HepG2 (cell line): Measurements from ENCODE around the gene DDX17. TPM values are rescaled to one million over a fixed set of nuclear protein-coding genes. Genes with fewer than 3 reads are reported as not detected.

Experiments used
- ETV5 ChIP-seq: IDR thresholded peaks from 2 replicates; pipeline ENCODE4 v1.6.1; 2018; ENCODE audit warnings: missing biosample characterization, missing genetic modification reagents, inconsistent platforms, borderline replicate concordance
- KDM2A ChIP-seq: sonication (generic); formaldehyde crosslinking; IDR thresholded peaks from 2 replicates; pipeline ENCODE4 v1.4.0; 2020; ENCODE audit warnings: low read depth, missing genetic modification reagents, borderline replicate concordance
- MBD4 ChIP-seq: IDR thresholded peaks from 2 replicates; pipeline ENCODE4 v1.6.1; 2012; ENCODE audit warnings: low read length, inconsistent platforms, borderline replicate concordance
- MTF2 ChIP-seq: sonication (generic); formaldehyde crosslinking; IDR thresholded peaks from 2 replicates; pipeline ENCODE4 v1.5.0; 2020; ENCODE audit warnings: missing genetic modification reagents, borderline replicate concordance
- NFE2L2 ChIP-seq: fragments of 150-350 bp; IDR thresholded peaks from 2 replicates; pipeline ENCODE4 v1.6.1; 2014; ENCODE audit warnings: low read length
- RARA ChIP-seq: IDR thresholded peaks from 2 replicates; pipeline ENCODE4 v1.6.1; 2016; ENCODE audit warnings: missing genetic modification reagents, missing compliant biosample characterization
- RFX1 ChIP-seq: fragments of 450-650 bp; IDR thresholded peaks from 2 replicates; pipeline ENCODE4 v1.6.1; 2017
- SOX5 ChIP-seq: IDR thresholded peaks from 2 replicates; pipeline ENCODE4 v1.6.1; 2016; ENCODE audit warnings: borderline replicate concordance
- SP140L ChIP-seq: sonication (generic); formaldehyde crosslinking; IDR thresholded peaks from 2 replicates; pipeline ENCODE4 v1.4.0; 2020; ENCODE audit warnings: missing genetic modification reagents, borderline replicate concordance
- ZMYM4 ChIP-seq: sonication (generic); formaldehyde crosslinking; IDR thresholded peaks from 2 replicates; pipeline ENCODE4 v1.8.1; 2023; ENCODE audit warnings: mild to moderate bottlenecking, missing genetic modification reagents
- ZNF10 ChIP-seq: sonication (generic); formaldehyde crosslinking; IDR thresholded peaks from 2 replicates; pipeline ENCODE4 v1.4.0; 2020; ENCODE audit warnings: mild to moderate bottlenecking, low read depth, missing genetic modification reagents, borderline replicate concordance
- ZNF232 ChIP-seq: sonication (generic); formaldehyde crosslinking; IDR thresholded peaks from 2 replicates; pipeline ENCODE4 v1.4.0; 2020; ENCODE audit warnings: missing genetic modification reagents, borderline replicate concordance
- ZNF253 ChIP-seq: sonication (generic); formaldehyde crosslinking; IDR thresholded peaks from 2 replicates; pipeline ENCODE4 v1.8.0; 2022; ENCODE audit warnings: mild to moderate bottlenecking, missing genetic modification reagents, borderline replicate concordance
- ZNF510 ChIP-seq: sonication (generic); formaldehyde crosslinking; IDR thresholded peaks from 2 replicates; pipeline ENCODE4 v1.4.0; 2020; ENCODE audit warnings: low read depth, mild to moderate bottlenecking, missing genetic modification reagents
- ZNF543 ChIP-seq: sonication (generic); formaldehyde crosslinking; IDR thresholded peaks from 2 replicates; pipeline ENCODE4 v1.4.0; 2020; ENCODE audit warnings: mild to moderate bottlenecking, missing genetic modification reagents
- polyA plus RNA-seq, 8 experiments: library from polyadenylated mRNA; depleted of rRNA in 3 of 8; stranded (reverse) in 7 of 8; unstranded in 1 of 8; fragments of >200 nt; fragmentation: Illumina TruSeq in 4 of 8; extraction: Trizol in 4 of 8; gene quantifications; 2 replicates each; pipeline versions ENCODE4 v1.2.1 to v1.2.3, GENCODE V29; 2011 to 2016; ENCODE audit warnings: low read depth in 4 of 8, missing spikeins in 1 of 8, mixed read lengths in 1 of 8; ENCODE audit not compliant: insufficient read depth in 1 of 8
- total RNA-seq, 5 experiments: library from RNA; depleted of rRNA; stranded (reverse); fragments of >200 nt; fragmentation: Illumina TruSeq; extraction: Trizol; gene quantifications; 2 replicates each; pipeline ENCODE4 v1.2.3, GENCODE V29; 2016; ENCODE audit warnings: low read depth in 1 of 5
- TF ChIP-seq, protein P1 (sequence below): sonication (generic); formaldehyde crosslinking; IDR thresholded peaks from 2 replicates; pipeline ENCODE4 v1.4.0; 2020; ENCODE audit warnings: missing genetic modification reagents
- TF ChIP-seq, protein P2 (sequence below): sonication (generic); formaldehyde crosslinking; IDR thresholded peaks from 2 replicates; pipeline ENCODE4 v1.4.0; 2020; ENCODE audit warnings: missing genetic modification reagents
- TF ChIP-seq, protein P3 (sequence below): sonication (generic); formaldehyde crosslinking; IDR thresholded peaks from 2 replicates; pipeline ENCODE4 v1.9.0; 2021; ENCODE audit warnings: missing genetic modification reagents, mild to moderate bottlenecking, borderline replicate concordance
- TF ChIP-seq, protein P4 (sequence below): IDR thresholded peaks from 2 replicates; pipeline ENCODE4 v1.6.1; 2018; ENCODE audit warnings: missing genetic modification reagents

Gene DDX17
- total and polyA plus RNA-seq, 2 of the 13 experiments (the other 11 are each of a cell fraction or from before 2014, with no cell fraction given) = 238 to 344 TPM

DNA sequence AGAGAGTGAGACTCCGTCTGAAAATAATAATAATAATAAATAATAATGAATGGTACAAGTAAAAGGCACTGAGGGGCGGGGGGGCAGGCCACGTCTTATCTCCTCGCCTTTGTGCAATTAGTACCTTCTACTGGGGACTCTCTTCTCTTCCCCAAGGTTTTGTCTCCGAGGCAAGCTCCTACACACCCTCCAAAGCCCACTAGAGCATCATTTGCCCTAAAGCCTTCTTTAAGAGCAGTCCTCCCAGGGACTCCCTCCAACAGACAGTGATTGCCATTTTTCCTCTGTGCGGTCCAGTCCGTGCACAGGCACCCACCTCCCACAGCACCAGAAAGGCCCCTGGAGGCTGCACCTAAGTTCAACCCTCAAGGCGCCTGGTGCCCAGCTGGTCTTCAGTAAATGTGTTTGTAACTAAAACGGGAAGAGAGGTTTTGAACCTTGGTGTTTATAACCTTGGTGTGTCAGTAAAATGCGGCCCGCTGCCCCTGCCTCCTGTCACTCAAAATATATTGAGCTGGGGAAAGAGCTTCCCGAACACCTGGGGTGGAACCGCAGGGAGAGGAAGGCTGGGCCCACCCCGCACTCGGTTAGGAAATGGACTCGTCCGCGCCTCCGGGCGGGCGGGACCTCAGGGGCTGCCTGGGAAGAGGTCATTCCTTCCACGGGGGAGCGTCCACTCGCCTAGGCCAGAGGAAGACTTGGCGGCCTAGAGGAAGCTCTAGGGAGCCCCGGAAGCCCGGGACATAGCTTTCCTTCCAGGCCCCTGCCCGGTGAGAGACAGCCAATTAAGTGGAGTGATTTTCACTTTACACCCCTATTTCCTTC, 42.9 kb downstream of the DDX17 start (continued):
- no peak for TF ChIP-seq MBD4
- TF ChIP-seq ZNF253 (CRISPR knock-in tag) = no peak
- peak; percentile 51; the same call in 1 of the 2 replicates for TF ChIP-seq ZNF543
- TF ChIP-seq, protein P1, sequence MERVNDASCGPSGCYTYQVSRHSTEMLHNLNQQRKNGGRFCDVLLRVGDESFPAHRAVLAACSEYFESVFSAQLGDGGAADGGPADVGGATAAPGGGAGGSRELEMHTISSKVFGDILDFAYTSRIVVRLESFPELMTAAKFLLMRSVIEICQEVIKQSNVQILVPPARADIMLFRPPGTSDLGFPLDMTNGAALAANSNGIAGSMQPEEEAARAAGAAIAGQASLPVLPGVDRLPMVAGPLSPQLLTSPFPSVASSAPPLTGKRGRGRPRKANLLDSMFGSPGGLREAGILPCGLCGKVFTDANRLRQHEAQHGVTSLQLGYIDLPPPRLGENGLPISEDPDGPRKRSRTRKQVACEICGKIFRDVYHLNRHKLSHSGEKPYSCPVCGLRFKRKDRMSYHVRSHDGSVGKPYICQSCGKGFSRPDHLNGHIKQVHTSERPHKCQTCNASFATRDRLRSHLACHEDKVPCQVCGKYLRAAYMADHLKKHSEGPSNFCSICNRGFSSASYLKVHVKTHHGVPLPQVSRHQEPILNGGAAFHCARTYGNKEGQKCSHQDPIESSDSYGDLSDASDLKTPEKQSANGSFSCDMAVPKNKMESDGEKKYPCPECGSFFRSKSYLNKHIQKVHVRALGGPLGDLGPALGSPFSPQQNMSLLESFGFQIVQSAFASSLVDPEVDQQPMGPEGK (CRISPR knock-in tag) = peak; percentile 75
- no peak for TF ChIP-seq ZNF10 (CRISPR knock-in tag)
- no peak for TF ChIP-seq MTF2 (CRISPR knock-in tag)
- peak; percentile 40; the same call in 1 of the 2 replicates for TF ChIP-seq ZNF232
- TF ChIP-seq ZNF510 = peak; percentile 37; the same call in 1 of the 2 replicates
- TF ChIP-seq KDM2A (CRISPR knock-in tag) = peak; percentile 79
- no peak for TF ChIP-seq RFX1
- TF ChIP-seq RARA = no peak
- no peak for TF ChIP-seq ZMYM4
- TF ChIP-seq NFE2L2 = no peak
- TF ChIP-seq, protein P2, sequence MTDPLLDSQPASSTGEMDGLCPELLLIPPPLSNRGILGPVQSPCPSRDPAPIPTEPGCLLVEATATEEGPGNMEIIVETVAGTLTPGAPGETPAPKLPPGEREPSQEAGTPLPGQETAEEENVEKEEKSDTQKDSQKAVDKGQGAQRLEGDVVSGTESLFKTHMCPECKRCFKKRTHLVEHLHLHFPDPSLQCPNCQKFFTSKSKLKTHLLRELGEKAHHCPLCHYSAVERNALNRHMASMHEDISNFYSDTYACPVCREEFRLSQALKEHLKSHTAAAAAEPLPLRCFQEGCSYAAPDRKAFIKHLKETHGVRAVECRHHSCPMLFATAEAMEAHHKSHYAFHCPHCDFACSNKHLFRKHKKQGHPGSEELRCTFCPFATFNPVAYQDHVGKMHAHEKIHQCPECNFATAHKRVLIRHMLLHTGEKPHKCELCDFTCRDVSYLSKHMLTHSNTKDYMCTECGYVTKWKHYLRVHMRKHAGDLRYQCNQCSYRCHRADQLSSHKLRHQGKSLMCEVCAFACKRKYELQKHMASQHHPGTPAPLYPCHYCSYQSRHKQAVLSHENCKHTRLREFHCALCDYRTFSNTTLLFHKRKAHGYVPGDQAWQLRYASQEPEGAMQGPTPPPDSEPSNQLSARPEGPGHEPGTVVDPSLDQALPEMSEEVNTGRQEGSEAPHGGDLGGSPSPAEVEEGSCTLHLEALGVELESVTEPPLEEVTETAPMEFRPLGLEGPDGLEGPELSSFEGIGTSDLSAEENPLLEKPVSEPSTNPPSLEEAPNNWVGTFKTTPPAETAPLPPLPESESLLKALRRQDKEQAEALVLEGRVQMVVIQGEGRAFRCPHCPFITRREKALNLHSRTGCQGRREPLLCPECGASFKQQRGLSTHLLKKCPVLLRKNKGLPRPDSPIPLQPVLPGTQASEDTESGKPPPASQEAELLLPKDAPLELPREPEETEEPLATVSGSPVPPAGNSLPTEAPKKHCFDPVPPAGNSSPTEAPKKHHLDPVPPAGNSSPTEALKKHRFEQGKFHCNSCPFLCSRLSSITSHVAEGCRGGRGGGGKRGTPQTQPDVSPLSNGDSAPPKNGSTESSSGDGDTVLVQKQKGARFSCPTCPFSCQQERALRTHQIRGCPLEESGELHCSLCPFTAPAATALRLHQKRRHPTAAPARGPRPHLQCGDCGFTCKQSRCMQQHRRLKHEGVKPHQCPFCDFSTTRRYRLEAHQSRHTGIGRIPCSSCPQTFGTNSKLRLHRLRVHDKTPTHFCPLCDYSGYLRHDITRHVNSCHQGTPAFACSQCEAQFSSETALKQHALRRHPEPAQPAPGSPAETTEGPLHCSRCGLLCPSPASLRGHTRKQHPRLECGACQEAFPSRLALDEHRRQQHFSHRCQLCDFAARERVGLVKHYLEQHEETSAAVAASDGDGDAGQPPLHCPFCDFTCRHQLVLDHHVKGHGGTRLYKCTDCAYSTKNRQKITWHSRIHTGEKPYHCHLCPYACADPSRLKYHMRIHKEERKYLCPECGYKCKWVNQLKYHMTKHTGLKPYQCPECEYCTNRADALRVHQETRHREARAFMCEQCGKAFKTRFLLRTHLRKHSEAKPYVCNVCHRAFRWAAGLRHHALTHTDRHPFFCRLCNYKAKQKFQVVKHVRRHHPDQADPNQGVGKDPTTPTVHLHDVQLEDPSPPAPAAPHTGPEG (CRISPR knock-in tag) = no peak
- peak; percentile 58; the same call in 1 of the 2 replicates for TF ChIP-seq ETV5 (CRISPR knock-in tag)
- TF ChIP-seq, protein P3, sequence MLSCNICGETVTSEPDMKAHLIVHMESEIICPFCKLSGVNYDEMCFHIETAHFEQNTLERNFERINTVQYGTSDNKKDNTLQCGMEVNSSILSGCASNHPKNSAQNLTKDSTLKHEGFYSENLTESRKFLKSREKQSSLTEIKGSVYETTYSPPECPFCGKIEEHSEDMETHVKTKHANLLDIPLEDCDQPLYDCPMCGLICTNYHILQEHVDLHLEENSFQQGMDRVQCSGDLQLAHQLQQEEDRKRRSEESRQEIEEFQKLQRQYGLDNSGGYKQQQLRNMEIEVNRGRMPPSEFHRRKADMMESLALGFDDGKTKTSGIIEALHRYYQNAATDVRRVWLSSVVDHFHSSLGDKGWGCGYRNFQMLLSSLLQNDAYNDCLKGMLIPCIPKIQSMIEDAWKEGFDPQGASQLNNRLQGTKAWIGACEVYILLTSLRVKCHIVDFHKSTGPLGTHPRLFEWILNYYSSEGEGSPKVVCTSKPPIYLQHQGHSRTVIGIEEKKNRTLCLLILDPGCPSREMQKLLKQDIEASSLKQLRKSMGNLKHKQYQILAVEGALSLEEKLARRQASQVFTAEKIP (CRISPR knock-in tag) = no peak
- TF ChIP-seq, protein P4, sequence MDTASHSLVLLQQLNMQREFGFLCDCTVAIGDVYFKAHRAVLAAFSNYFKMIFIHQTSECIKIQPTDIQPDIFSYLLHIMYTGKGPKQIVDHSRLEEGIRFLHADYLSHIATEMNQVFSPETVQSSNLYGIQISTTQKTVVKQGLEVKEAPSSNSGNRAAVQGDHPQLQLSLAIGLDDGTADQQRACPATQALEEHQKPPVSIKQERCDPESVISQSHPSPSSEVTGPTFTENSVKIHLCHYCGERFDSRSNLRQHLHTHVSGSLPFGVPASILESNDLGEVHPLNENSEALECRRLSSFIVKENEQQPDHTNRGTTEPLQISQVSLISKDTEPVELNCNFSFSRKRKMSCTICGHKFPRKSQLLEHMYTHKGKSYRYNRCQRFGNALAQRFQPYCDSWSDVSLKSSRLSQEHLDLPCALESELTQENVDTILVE (CRISPR knock-in tag) = no peak; the same call in 1 of the 2 replicates
- no peak for TF ChIP-seq SOX5 (CRISPR knock-in tag)
- TF ChIP-seq SP140L (CRISPR knock-in tag) = no peak
